Epithelial cell of umbilical artery (primary cell): ENCODE measurements around the gene KCTD12. TPM values are rescaled to one million over a fixed set of nuclear protein-coding genes. Genes with fewer than 3 reads are reported as not detected.

ENCODE experiments used
- total RNA-seq: library from RNA; depleted of rRNA; stranded (reverse); fragments of >200 nt; gene quantifications from 2 replicates; pipeline ENCODE4 v1.2.3, GENCODE V29; 2014

The KCTD12 gene
- 98.6 and 108 TPM in 2 replicates for total RNA-seq

GRCh38 chr13:76886292-76887075, at the start of gene KCTD12:
KCTD12 (minus strand) TSS chr13:76886405; CDS start chr13:76886148, 257 bp downstream.

Other genes with a start within 250 kb of the KCTD12 start
- gene ACOD1, start 62.1 kb upstream of the KCTD12 start, total RNA-seq = under 0.01 TPM in 1 of 2 replicates, not detected in the other
- 21.4 and 25.7 TPM in 2 replicates for gene CLN5, start 105.7 kb upstream of the KCTD12 start, total RNA-seq
- gene FBXL3, start 140.8 kb upstream of the KCTD12 start, total RNA-seq = 44.8 and 55.2 TPM in 2 replicates